Stimulated activated CD8-positive, alpha-beta memory T cell treated with anti-CD3 and anti-CD28 coated beads, Interleukin-12 subunit alpha, Interleukin-12 subunit beta, amount 100 ng/mL, for 24 hours (primary cell): Measurements from ENCODE around the gene LEAP2.
"Not testable (repeated sequence)": the region's sequence is repeated elsewhere in the genome, so short reads cannot be mapped to it uniquely, and the experiment has no call there.

Source experiments
- DNase-seq: peaks from one replicate; pipeline ENCODE4 v3.0.0-alpha.2; 2020; ENCODE audit errors: extremely low read depth

LEAP2 gene

GRCh38 chr5:132840896-132841295 lies 32.6 kb upstream of the LEAP2 start:
- DNase-seq: no peak

GRCh38 chr5:132841305-132841704 lies 32.2 kb upstream of the LEAP2 start:
- no peak for DNase-seq

GRCh38 chr5:132848270-132848669 lies 25.2 kb upstream of the LEAP2 start:
- no peak for DNase-seq

- DNase-seq: no peak
These were observed 24.1 kb upstream of the LEAP2 start for GRCh38 chr5:132849347-132849746.

GRCh38 chr5:132850066-132850465 lies 23.4 kb upstream of the LEAP2 start:
- no peak for DNase-seq

- DNase-seq: no peak
These were observed 20.1 kb upstream of the LEAP2 start for GRCh38 chr5:132853323-132853722.

GRCh38 chr5:132853790-132854189 lies 19.7 kb upstream of the LEAP2 start:
- no peak for DNase-seq

- DNase-seq: no peak
These were observed 19.2 kb upstream of the LEAP2 start for GRCh38 chr5:132854301-132854700.

GRCh38 chr5:132854992-132855391 lies 18.5 kb upstream of the LEAP2 start:
- DNase-seq: not testable (repeated sequence)

- DNase-seq: no peak
These were observed 17.5 kb upstream of the LEAP2 start for GRCh38 chr5:132856011-132856410.

- no peak for DNase-seq
These were observed 13.5 kb upstream of the LEAP2 start for GRCh38 chr5:132859889-132860437.

- no peak for DNase-seq
These were observed 12.7 kb upstream of the LEAP2 start for GRCh38 chr5:132860742-132861141.

- DNase-seq: no peak
These were observed 7.7 kb upstream of the LEAP2 start for GRCh38 chr5:132865668-132866341.

GRCh38 chr5:132866342-132867045 lies 7.0 kb upstream of the LEAP2 start, which contains the start of the genes GDF9 and UQCRQ:
TSS of gene GDF9 (minus strand) at chr5:132866469. CDS start at chr5:132864533, 1,936 bp downstream.
TSS of gene UQCRQ (plus strand) at chr5:132866642. CDS start at chr5:132866882, 240 bp downstream.
- DNase-seq: peak; percentile 80

GRCh38 chr5:132867046-132867451 lies 6.4 kb upstream of the LEAP2 start:
- no peak for DNase-seq

- no peak for DNase-seq
These were observed 4.7 kb upstream of the LEAP2 start for GRCh38 chr5:132868754-132869153.

- no peak for DNase-seq
These were observed 2.7 kb upstream of the LEAP2 start for GRCh38 chr5:132870801-132871200.

GRCh38 chr5:132871459-132872284 lies 1.8 kb upstream of the LEAP2 start:
- no peak for DNase-seq

GRCh38 chr5:132872788-132873118 lies 715 bp upstream of the LEAP2 start:
- no peak for DNase-seq

GRCh38 chr5:132873930-132874271 lies 433 bp downstream of the LEAP2 start:
- no peak for DNase-seq

- no peak for DNase-seq
These were observed 2.7 kb downstream of the LEAP2 start for GRCh38 chr5:132876020-132876759.

GRCh38 chr5:132877466-132877865 lies 4.0 kb downstream of the LEAP2 start:
- DNase-seq: no peak
